Measurements from ENCODE around the gene AWAT2.

DNA sequence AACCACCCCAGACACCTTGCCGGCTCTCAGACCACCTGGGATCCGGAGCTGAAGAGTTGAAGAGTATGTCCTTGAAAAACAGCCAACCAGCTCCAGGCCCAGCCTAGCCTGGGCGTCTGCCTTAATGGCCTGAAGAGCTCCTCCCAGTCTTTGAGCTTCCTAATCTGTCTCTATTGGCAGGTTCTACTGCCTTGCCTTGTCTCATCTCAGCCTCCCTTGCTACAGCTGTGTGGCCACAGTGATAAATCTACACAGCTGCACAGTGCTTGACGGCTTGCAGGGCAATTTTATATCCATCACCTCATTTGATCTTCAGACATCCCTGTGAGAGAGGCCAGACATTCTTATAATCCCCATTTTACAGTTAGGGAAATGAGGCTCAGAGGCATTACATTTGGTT lies 19.9 kb downstream of the AWAT2 start:
- TF ChIP-seq, protein P1, sequence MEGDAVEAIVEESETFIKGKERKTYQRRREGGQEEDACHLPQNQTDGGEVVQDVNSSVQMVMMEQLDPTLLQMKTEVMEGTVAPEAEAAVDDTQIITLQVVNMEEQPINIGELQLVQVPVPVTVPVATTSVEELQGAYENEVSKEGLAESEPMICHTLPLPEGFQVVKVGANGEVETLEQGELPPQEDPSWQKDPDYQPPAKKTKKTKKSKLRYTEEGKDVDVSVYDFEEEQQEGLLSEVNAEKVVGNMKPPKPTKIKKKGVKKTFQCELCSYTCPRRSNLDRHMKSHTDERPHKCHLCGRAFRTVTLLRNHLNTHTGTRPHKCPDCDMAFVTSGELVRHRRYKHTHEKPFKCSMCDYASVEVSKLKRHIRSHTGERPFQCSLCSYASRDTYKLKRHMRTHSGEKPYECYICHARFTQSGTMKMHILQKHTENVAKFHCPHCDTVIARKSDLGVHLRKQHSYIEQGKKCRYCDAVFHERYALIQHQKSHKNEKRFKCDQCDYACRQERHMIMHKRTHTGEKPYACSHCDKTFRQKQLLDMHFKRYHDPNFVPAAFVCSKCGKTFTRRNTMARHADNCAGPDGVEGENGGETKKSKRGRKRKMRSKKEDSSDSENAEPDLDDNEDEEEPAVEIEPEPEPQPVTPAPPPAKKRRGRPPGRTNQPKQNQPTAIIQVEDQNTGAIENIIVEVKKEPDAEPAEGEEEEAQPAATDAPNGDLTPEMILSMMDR (tag by site-specific recombination; IDR thresholded peaks at IDR 0.05) = no peak
- TF ChIP-seq ZNF768 (tag by site-specific recombination; IDR thresholded peaks at IDR 0.05) = no peak
- no peak for TF ChIP-seq ZNF133 (tag by site-specific recombination; IDR thresholded peaks at IDR 0.05)
- no peak for TF ChIP-seq TCF7L2 (IDR thresholded peaks at IDR 0.05; ENCODE audit: borderline replicate concordance, low read depth, low read length)
- no peak for TF ChIP-seq ZNF274 (IDR thresholded peaks at IDR 0.05; ENCODE audit: low read length)
- TF ChIP-seq ZNF274 (tag by site-specific recombination; IDR thresholded peaks at IDR 0.05; ENCODE audit: borderline replicate concordance) = no peak
- TF ChIP-seq YY1 (tag by site-specific recombination; IDR thresholded peaks at IDR 0.05) = no peak
- TF ChIP-seq, protein P2, sequence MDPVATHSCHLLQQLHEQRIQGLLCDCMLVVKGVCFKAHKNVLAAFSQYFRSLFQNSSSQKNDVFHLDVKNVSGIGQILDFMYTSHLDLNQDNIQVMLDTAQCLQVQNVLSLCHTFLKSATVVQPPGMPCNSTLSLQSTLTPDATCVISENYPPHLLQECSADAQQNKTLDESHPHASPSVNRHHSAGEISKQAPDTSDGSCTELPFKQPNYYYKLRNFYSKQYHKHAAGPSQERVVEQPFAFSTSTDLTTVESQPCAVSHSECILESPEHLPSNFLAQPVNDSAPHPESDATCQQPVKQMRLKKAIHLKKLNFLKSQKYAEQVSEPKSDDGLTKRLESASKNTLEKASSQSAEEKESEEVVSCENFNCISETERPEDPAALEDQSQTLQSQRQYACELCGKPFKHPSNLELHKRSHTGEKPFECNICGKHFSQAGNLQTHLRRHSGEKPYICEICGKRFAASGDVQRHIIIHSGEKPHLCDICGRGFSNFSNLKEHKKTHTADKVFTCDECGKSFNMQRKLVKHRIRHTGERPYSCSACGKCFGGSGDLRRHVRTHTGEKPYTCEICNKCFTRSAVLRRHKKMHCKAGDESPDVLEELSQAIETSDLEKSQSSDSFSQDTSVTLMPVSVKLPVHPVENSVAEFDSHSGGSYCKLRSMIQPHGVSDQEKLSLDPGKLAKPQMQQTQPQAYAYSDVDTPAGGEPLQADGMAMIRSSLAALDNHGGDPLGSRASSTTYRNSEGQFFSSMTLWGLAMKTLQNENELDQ (tag by site-specific recombination; IDR thresholded peaks at IDR 0.05; ENCODE audit: low read depth) = no peak

All from HEK293 (cell line).